ENCODE measurements around the gene EOLA2.
"Not testable (repeated sequence)": the region's sequence is repeated elsewhere in the genome, so short reads cannot be mapped to it uniquely, and the experiment has no call there.

The EOLA2 gene

GRCh38 chrX:149927964-149928258 is 10.4 kb downstream of the EOLA2 start:
- not testable (repeated sequence) for H3K4me3 ChIP-seq (replicated peaks; ENCODE audit: low read depth, low read length); DNase-seq (ENCODE audit: extremely low read depth, low read depth)

- not testable (repeated sequence) for H3K4me3 ChIP-seq (replicated peaks; ENCODE audit: low read depth, low read length); DNase-seq (ENCODE audit: extremely low read depth, low read depth)
These were observed 10.9 kb downstream of the EOLA2 start for GRCh38 chrX:149927245-149927963.

- not testable (repeated sequence) for H3K4me3 ChIP-seq (replicated peaks; ENCODE audit: low read depth, low read length); DNase-seq (ENCODE audit: extremely low read depth, low read depth)
These were observed 13.9 kb downstream of the EOLA2 start for GRCh38 chrX:149924434-149924833.

DNA sequence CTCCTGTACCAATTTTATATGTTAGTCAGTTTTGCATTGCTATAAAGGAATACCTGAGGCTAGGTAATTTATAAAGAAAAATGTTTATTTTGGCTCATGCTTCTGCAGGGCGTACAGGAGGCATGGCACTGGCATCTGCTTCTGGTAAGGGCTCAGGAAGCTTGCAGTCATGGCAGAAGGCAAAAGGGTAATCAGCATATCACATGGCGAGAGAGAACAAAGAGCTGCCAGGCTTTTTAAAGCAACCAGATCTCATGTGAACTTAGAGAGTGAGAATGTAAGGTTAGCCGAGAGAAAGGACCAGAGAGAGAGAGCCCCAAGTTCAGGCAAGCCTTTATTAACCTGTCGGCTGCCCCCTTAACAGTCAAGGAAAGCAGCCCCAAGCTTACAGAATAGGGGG is 14.5 kb downstream of the EOLA2 start:
- DNase-seq (ENCODE audit: extremely low read depth, low read depth); H3K4me3 ChIP-seq (replicated peaks; ENCODE audit: low read depth, low read length): not testable (repeated sequence)

DNA sequence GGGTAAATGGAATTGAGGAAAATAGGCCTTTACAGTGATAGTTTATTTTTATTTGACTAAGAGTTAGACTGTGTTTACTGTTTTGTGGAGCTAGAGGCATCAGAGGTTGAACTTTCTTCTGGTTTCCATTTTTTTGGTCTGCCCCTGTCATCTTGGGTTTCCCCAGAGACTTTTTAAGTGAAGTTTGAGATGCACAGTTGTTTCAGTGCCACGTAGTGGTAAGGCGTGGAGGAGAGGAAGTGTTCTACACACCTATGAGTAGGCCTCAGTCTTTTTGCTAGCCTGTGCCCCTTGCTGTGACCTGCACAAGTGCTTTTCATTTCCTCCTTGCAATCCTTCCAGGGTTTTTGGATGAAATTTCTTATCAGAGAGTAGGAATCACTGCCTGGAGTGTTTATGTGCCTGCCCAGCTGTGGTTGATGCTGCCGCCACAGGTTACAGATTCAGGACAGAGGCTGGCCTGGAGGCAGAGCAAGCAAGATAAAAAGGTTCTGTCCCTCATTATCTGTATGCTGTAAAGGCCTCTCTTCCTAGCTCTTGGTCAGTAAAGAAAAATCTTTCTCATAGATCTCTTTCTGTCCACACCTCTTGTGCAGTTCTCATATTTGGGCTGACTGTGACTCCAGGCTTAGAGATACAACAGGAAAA is 21.4 kb downstream of the EOLA2 start:
- TF ChIP-seq, protein P1, sequence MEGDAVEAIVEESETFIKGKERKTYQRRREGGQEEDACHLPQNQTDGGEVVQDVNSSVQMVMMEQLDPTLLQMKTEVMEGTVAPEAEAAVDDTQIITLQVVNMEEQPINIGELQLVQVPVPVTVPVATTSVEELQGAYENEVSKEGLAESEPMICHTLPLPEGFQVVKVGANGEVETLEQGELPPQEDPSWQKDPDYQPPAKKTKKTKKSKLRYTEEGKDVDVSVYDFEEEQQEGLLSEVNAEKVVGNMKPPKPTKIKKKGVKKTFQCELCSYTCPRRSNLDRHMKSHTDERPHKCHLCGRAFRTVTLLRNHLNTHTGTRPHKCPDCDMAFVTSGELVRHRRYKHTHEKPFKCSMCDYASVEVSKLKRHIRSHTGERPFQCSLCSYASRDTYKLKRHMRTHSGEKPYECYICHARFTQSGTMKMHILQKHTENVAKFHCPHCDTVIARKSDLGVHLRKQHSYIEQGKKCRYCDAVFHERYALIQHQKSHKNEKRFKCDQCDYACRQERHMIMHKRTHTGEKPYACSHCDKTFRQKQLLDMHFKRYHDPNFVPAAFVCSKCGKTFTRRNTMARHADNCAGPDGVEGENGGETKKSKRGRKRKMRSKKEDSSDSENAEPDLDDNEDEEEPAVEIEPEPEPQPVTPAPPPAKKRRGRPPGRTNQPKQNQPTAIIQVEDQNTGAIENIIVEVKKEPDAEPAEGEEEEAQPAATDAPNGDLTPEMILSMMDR (IDR thresholded peaks at IDR 0.05; ENCODE audit: low read depth, low read length, missing control alignments), result no peak
- H3K4me3 ChIP-seq (replicated peaks; ENCODE audit: low read depth, low read length), result no peak overlapping the region
- DNase-seq (ENCODE audit: extremely low read depth, low read depth), result no peak

DNA sequence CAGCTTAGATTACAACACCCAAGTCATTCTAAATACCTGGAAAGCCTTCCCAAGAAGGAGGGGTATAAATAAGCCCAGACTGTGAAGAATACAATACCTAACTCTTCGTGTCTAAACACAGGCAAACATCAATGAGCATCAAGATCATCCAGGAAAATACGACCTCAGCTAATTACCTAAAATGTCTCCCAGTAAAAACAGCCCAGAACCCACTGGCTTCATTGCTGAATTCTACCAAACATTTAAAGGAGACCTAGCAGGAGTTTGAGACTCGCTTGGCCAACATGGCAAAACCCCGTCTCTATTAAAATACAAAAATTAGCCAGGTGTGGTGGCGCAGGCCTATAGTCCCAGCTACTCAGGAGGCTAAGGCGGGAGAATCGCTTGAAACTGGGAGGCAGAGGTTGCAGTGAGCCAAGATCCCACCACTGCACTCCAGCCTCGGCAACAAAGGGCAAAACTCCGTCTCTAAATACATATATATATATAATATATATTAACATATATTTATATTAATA is 28.1 kb downstream of the EOLA2 start:
- TF ChIP-seq, protein P1 (IDR thresholded peaks at IDR 0.05; ENCODE audit: low read depth, low read length, missing control alignments), result no peak

GRCh38 chrX:149909324-149910177 is 28.7 kb downstream of the EOLA2 start:
- TF ChIP-seq, protein P1 (IDR thresholded peaks at IDR 0.05; ENCODE audit: low read depth, low read length, missing control alignments), result no peak
- H3K4me3 ChIP-seq (replicated peaks; ENCODE audit: low read depth, low read length), result no peak overlapping the region
- DNase-seq (ENCODE audit: extremely low read depth, low read depth), result no peak

More for the DNA sequence above, 28.1 kb downstream of the EOLA2 start:
- no peak overlapping the region for H3K4me3 ChIP-seq (replicated peaks; ENCODE audit: low read depth, low read length)
- no peak for DNase-seq (ENCODE audit: extremely low read depth, low read depth)

GRCh38 chrX:149908727-149909126 is 29.6 kb downstream of the EOLA2 start:
- no peak for DNase-seq (ENCODE audit: extremely low read depth, low read depth)
- TF ChIP-seq, protein P1 (IDR thresholded peaks at IDR 0.05; ENCODE audit: low read depth, low read length, missing control alignments), result no peak
- H3K4me3 ChIP-seq (replicated peaks; ENCODE audit: low read depth, low read length), result no peak overlapping the region
